ENCODE measurements around the gene CKS1B. TPM values are rescaled to one million over a fixed set of nuclear protein-coding genes. Genes with fewer than 3 reads are reported as not detected.

The CKS1B gene
- total RNA-seq, 2 donors from 2014 or later = 49.5 to 76.5 TPM

DNA sequence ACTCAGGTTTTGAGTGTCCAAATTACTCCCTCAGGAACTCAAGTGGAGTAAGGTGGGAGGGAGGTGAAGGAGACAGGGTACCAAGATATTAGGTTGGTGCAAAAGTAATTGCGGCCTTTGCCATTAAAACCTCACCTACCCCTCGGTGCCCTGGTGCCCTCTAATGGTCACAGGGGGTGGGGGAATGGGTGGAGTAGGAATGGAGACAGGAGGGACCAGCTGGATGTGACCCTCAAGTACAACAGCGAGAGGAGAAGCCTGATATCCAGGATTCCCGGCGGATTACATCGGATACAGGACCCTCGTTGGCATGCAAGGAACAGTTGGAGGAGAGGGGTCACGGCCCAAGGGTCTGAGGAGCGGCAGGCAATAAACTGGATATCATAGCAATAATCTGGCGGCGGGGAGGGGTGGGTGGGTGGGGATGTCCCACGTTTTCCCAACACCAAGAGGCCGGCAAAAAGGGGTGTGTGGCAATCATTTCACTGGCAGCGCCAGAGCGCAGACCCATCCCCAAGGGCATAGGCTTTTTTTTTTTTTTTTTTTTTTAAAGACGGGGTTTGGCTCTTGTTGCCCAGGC lies 23.8 kb downstream of the CKS1B start:
- Histone ChIP-seq H3K27me3 (no peaks in the 10 kb centered on the region), H3K4me1 (peaks cover 7% of the 10 kb centered on the region), H3K4me3 (no peak overlapping the region), H3K36me3 (no peaks in the 10 kb centered on the region), H3K27ac (no peak overlapping the region), H3K9ac (ENCODE audit: low read depth in 2 of 2, low read length in 2 of 2) (peak overlapping the region in 1 of 2 donors; percentile 46), H3K9me3 (no peaks in the 10 kb centered on the region)
- TF ChIP-seq, protein P1, sequence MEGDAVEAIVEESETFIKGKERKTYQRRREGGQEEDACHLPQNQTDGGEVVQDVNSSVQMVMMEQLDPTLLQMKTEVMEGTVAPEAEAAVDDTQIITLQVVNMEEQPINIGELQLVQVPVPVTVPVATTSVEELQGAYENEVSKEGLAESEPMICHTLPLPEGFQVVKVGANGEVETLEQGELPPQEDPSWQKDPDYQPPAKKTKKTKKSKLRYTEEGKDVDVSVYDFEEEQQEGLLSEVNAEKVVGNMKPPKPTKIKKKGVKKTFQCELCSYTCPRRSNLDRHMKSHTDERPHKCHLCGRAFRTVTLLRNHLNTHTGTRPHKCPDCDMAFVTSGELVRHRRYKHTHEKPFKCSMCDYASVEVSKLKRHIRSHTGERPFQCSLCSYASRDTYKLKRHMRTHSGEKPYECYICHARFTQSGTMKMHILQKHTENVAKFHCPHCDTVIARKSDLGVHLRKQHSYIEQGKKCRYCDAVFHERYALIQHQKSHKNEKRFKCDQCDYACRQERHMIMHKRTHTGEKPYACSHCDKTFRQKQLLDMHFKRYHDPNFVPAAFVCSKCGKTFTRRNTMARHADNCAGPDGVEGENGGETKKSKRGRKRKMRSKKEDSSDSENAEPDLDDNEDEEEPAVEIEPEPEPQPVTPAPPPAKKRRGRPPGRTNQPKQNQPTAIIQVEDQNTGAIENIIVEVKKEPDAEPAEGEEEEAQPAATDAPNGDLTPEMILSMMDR (IDR thresholded peaks at IDR 0.05) = no peak
- intact Hi-C loops (cut with DNase I) = no loop called here
- DNase-seq = no peak

DNA sequence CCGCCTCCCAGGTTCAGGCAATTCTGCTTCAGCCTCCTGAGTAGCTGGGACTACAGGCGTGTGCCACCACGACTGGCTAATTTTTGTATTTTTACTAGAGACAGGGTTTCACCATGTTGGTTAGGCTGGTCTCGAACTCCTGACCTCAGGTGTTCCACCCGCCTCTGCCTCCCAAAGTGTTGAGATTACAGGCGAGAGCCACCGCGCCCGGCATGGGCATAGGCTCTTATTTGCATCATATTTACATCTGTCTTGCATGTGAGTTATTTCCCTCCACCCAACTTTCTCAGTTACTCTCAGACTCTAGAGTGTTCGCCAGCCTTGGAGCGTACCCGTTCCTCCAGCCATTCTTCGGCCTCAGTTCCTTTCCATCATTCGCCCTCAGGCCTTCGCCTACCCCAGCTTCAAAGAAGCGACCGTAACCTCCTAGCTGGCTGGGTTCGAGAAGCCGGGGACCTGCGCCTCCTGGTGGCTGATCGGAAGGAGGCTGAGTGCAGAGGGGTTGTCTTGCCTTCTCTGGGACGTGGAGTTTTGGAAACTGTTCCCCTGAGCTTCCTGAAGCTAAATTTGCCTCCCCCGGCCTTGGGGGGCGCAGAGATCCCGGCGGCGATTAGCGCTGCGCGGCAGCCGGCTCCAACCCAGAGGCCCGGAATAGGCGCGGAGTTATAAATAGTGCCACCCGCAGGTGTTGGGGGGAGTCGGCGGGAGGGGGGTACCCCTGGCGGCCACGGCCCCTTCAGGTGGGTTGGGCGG lies 24.5 kb downstream of the CKS1B start:
- H3K27ac ChIP-seq = peak overlapping the region; percentile 95
- TF ChIP-seq, protein P1 (IDR thresholded peaks at IDR 0.05) = peak; percentile 72
- peak overlapping the region; percentile 83 for H3K4me3 ChIP-seq
- no peaks in the 10 kb centered on the region for H3K27me3 ChIP-seq
- no peaks in the 10 kb centered on the region for H3K9me3 ChIP-seq
- H3K9ac ChIP-seq (ENCODE audit: low read depth in 2 of 2, low read length in 2 of 2) = peak overlapping the region; percentile 53 to 74
- H3K36me3 ChIP-seq = no peaks in the 10 kb centered on the region
- intact Hi-C loops (cut with DNase I) = no loop called here
- H3K4me1 ChIP-seq = peaks cover 7% of the 10 kb centered on the region
- DNase-seq = peak; percentile 79

DNA sequence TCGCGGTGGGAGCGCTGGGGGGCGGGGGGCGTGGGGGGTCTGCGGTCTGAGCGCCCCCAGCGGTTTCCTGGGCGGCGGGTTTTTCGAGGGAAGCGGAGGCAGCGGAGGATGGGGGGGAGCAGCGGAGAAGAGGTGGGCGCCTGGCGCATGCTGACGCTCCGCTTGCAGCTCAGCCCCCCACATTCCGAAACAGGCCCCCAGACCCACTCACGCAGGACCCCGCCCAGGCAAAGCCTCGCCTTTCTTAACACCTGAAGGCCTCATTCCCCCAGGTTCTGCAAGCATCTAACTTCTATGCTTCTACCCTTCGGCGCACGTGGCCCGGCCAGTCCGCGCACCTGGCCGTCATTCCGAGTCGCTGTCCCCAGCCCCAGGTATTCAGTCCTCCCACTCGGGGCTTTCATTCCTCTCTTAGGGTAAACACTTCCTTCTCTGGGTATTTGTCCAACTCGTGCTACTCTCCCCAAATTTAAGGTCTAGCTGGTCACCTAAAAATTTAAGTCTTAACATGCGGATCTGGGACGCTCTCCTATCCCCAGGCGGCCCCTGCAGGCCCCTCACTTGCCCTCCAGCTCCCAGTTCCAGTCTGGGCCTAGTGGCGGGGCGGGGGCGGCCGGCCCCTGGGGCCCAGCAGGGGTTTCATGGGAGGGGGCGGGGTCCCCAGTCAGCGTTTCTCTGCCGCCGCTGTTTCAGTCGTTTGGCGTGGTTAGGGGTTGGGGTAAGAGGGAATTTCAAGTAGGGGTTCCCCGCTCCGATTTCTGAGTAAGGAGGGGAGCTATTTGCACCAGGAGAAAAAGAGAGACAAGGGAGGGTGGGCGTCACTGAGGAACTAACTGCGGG lies 25.3 kb downstream of the CKS1B start:
- H3K36me3 ChIP-seq = no peaks in the 10 kb centered on the region
- peak overlapping the region; percentile 58 to 94 for H3K9ac ChIP-seq (ENCODE audit: low read depth in 2 of 2, low read length in 2 of 2)
- H3K4me1 ChIP-seq = peaks cover 8% of the 10 kb centered on the region
- H3K27ac ChIP-seq = peak overlapping the region; percentile 95
- intact Hi-C loops (cut with DNase I) = no loop called here
- H3K9me3 ChIP-seq = no peaks in the 10 kb centered on the region
- TF ChIP-seq, protein P1 (IDR thresholded peaks at IDR 0.05) = no peak
- H3K27me3 ChIP-seq = no peaks in the 10 kb centered on the region
- H3K4me3 ChIP-seq = peak overlapping the region; percentile 83
- DNase-seq = peak; percentile 66

DNA sequence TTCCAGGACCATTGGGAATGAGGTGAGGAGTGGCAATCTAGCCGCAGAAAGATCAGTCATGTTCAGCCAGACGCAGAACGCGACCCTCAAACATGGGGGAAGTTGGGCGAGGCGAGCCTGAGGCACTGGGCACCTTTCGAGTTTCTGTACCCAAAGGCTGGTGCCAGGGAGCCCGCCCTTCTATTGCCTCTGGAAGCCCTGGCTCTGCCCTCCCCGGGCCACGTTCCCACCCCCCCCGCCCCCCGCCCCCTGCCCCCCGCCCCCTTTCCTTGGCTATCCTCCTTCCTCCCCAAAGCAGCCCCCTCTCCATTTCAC lies 25.9 kb downstream of the CKS1B start:
- no peaks in the 10 kb centered on the region for H3K27me3 ChIP-seq
- H3K9ac ChIP-seq (ENCODE audit: low read depth in 2 of 2, low read length in 2 of 2) = peak overlapping the region; percentile 92 to 94
- no peaks in the 10 kb centered on the region for H3K9me3 ChIP-seq
- intact Hi-C loops (cut with DNase I) = no loop called here
- peak overlapping the region; percentile 83 for H3K4me3 ChIP-seq
- peak overlapping the region; percentile 95 for H3K27ac ChIP-seq
- TF ChIP-seq, protein P1 (IDR thresholded peaks at IDR 0.05) = no peak
- peaks cover 14% of the 10 kb centered on the region for H3K4me1 ChIP-seq
- H3K36me3 ChIP-seq = no peaks in the 10 kb centered on the region
- DNase-seq = peak; percentile 63

DNA sequence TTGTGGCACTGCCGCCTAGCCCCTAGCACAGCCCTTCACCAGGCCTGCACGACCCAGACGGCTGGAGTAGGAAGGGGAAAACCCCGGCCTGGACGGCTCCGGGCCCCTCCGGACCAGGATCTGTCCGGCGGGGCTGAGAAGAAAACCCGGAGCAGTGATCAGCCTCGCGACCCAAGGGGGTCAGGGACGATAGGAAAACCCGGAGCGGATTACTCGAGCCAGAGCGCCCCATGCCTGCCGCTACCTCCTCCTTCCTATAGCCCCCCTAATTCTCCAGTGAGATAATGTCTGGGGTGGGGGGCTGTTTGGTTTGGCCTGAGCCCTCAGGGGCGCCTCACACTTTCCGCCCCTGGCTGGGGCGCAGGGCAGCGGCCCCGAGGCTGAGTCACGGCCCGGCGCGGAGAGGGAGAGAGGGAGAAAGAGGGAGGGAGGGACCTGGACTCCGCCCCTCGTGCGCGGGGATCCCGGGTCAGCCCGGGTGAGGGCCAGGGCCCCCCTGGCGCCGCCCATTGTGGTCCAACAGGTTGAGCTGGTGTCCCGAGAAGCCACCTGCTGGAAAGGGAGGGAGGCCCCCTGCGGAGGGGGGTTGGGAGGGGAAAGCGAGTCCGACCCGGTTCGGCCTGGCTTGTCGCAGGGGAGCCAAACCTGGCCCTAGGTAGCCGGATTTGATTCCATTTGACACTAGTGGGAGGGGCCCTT lies 26.4 kb downstream of the CKS1B start:
- Histone ChIP-seq H3K36me3 (no peaks in the 10 kb centered on the region), H3K9ac (ENCODE audit: low read depth in 2 of 2, low read length in 2 of 2) (peak overlapping the region; percentile 87 to 92), H3K4me1 (peaks cover 17% of the 10 kb centered on the region), H3K27me3 (no peaks in the 10 kb centered on the region), H3K4me3 (peak overlapping the region; percentile 83), H3K27ac (peak overlapping the region; percentile 95), H3K9me3 (no peaks in the 10 kb centered on the region)
- intact Hi-C loops (cut with DNase I) = no loop called here
- TF ChIP-seq, protein P1 (IDR thresholded peaks at IDR 0.05) = no peak
- peak; percentile 98 for DNase-seq
